ENCODE measurements around the gene BSG.

The BSG gene

DNA sequence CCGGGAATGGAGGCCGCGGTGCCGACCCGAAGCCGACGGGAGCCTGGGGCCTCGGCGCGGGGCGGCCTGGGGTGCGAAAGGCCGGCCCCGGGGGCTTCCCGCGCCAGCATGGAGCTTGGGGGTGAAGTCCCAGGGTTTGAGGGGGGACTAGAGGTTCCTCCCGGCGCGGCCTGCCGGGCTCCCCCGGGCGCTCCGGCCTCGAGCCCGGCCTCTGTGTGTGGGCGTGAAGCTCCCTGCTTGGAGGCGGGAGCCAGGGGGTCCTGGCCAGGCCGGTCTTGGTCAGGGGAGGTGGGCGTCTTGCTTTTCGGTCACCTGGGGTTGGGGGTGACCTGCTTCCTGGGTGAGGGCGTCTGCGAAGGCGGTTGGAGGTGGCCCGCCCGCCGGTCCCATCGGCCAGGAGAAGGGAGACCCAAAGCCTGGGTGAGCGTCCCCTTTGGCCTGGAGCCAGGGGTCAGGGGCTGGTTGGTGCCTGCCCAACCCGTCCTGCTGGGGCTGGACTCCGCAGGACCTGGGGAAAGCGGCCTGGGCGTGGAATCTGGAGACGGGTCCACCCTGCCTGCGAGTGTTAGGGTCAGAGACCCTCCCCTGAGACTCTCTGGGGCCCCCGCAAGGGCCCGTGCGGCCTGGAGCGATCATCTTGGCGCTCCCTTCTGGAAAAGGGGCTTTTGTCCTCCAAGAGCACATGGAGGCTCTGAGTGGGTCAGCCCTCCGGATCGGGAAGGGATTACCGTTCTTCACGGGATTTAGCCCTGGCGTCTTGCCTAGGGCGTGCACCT, 535 bp downstream of the BSG start:
- peak overlapping the region; percentile 98 to 100 for H3K4me3 ChIP-seq (replicated peaks in 1 of 2; ENCODE audit: low read depth in 2 of 2, low read length in 2 of 2)
- DNase-seq (ENCODE audit: low read depth in 2 of 2), result peak; percentile 66 to 67
- TF ChIP-seq, protein P1, sequence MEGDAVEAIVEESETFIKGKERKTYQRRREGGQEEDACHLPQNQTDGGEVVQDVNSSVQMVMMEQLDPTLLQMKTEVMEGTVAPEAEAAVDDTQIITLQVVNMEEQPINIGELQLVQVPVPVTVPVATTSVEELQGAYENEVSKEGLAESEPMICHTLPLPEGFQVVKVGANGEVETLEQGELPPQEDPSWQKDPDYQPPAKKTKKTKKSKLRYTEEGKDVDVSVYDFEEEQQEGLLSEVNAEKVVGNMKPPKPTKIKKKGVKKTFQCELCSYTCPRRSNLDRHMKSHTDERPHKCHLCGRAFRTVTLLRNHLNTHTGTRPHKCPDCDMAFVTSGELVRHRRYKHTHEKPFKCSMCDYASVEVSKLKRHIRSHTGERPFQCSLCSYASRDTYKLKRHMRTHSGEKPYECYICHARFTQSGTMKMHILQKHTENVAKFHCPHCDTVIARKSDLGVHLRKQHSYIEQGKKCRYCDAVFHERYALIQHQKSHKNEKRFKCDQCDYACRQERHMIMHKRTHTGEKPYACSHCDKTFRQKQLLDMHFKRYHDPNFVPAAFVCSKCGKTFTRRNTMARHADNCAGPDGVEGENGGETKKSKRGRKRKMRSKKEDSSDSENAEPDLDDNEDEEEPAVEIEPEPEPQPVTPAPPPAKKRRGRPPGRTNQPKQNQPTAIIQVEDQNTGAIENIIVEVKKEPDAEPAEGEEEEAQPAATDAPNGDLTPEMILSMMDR (IDR thresholded peaks at IDR 0.05; ENCODE audit: low read depth, low read length), result no peak

DNA sequence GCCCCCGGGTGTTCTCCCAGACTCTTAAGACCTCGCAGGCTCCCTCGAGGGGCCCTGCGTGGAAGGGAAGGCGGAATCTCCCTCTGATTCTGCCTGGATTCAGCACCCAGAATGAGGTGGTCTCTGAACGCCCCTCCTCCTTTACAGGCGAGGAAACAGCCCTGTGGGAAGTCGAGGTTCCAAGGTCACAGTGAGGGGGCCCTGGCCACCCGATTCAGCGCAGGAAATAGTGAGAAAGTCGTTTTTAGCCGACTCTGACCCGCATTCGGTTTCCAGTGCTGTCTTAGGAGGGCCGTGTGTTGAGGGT, 1.1 kb downstream of the BSG start:
- H3K4me3 ChIP-seq (replicated peaks in 1 of 2; ENCODE audit: low read depth in 2 of 2, low read length in 2 of 2), result peak overlapping the region; percentile 98 to 100
- DNase-seq (ENCODE audit: low read depth in 2 of 2), result no peak
- TF ChIP-seq, protein P1 (IDR thresholded peaks at IDR 0.05; ENCODE audit: low read depth, low read length), result no peak

GRCh38 chr19:574658-575526, 2.5 kb downstream of the BSG start:
- TF ChIP-seq, protein P1 (IDR thresholded peaks at IDR 0.05; ENCODE audit: low read depth, low read length), result no peak
- peak overlapping the region; percentile 14 to 42 for H3K4me3 ChIP-seq (replicated peaks in 1 of 2; ENCODE audit: low read depth in 2 of 2, low read length in 2 of 2)
- peak; percentile 32 to 65 for DNase-seq (ENCODE audit: low read depth in 2 of 2)

GRCh38 chr19:575527-576506, 3.4 kb downstream of the BSG start:
- DNase-seq (ENCODE audit: low read depth in 2 of 2), result peak; percentile 46 to 72
- TF ChIP-seq, protein P1 (IDR thresholded peaks at IDR 0.05; ENCODE audit: low read depth, low read length), result no peak
- peak overlapping the region; percentile 14 to 42 for H3K4me3 ChIP-seq (replicated peaks in 1 of 2; ENCODE audit: low read depth in 2 of 2, low read length in 2 of 2)

DNA sequence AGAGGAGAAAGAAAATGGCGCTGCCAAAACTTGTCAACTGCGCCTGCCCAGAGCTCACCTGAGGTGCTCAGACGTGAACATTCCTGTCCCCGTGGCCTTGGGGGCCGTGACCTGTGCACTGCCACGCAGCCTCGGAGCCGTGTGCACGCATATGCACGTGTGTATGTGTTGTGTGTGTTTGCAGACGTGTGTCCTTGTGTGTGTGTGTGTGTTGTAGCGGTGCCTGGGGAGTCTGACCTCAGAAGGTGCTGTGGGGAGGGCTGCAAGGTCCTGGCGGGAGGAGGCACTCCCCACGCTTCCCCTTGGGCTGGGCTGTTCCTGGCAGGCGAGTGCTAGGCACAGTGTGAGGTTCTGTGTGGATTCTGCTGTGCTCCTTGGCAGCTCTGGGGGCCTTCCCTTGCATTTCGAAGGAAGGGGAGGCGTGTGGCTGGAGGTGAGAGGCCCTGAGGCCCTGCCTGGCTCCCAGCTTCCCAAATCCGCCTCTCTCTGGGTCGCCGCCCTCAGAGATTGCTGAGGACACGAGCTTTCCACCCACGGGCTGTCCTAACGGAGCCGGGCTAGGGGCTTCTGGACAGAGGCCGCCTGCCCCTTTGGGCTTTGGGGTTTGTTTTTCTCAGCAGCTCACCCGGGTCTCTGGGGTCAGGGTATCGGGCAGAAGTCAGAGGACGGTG, 4.5 kb downstream of the BSG start:
- H3K4me3 ChIP-seq (replicated peaks in 1 of 2; ENCODE audit: low read depth in 2 of 2, low read length in 2 of 2), result no peak overlapping the region
- TF ChIP-seq, protein P1 (IDR thresholded peaks at IDR 0.05; ENCODE audit: low read depth, low read length), result no peak

More for the DNA sequence above, 4.5 kb downstream of the BSG start:
- DNase-seq (ENCODE audit: low read depth in 2 of 2), result no peak

Measured in cardiac fibroblast (primary cell).